ENCODE data around the gene RALBP1. TPM values are rescaled to one million over a fixed set of nuclear protein-coding genes. Genes with fewer than 3 reads are reported as not detected.

Gene RALBP1
- polyA plus RNA-seq, 1 donor (not counting 4 experiments of a cell fraction or from before 2014, with no cell fraction given), result 47.6 TPM

DNA sequence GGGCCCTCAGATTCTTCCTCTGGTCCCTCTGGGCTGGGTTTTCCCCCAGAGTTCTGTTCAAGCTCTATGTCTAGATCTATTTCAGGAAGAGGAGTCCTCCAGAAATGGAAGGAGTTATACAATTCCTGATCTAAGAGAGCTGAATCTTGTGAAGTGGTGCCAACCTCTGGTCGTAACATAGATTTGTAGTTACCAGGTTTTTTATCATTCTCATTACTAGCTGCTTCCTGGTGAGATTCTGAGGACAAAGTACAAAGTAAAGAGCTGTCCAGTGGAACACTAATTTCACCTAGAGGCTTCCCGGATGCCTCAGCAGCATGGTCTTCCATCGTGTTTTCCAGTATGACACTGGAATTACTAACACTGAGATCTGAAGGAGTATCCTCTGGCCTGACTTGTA is 94.9 kb downstream of the RALBP1 start:
- Histone ChIP-seq H3K27me3 (ENCODE audit: control insufficient read depth, extremely low read depth, insufficient read depth, low read length) (no peaks in the 10 kb centered on the region), H4K20me1 (ENCODE audit: control insufficient read depth, extremely low read depth, insufficient read depth, low read length) (peaks cover 4% of the 10 kb centered on the region), H3K9me1 (ENCODE audit: control insufficient read depth, extremely low read depth, insufficient read depth, low read length) (peaks cover 2% of the 10 kb centered on the region), H3K4me2 (ENCODE audit: control insufficient read depth, extremely low read depth, insufficient read depth, low read depth, low read length) (no peak overlapping the region), H3K27ac (ENCODE audit: control insufficient read depth, insufficient read depth, low read length) (no peak overlapping the region), H3K9me3 (ENCODE audit: control insufficient read depth, low read depth, low read length) (no peaks in the 10 kb centered on the region), H3K79me2 (ENCODE audit: control insufficient read depth, insufficient read depth, low read length) (peaks cover 54% of the 10 kb centered on the region), H3K9ac (ENCODE audit: control insufficient read depth, extremely low read depth, insufficient read depth, low read length) (no peak overlapping the region), H3K4me1 (ENCODE audit: control insufficient read depth, extremely low read depth, insufficient read depth, low read length) (no peaks in the 10 kb centered on the region), H2AFZ (ENCODE audit: control insufficient read depth, low read length) (no peak overlapping the region), H3K4me3 (ENCODE audit: control insufficient read depth in 2 of 3, extremely low read depth in 1 of 3, insufficient read depth in 2 of 3, low read depth in 1 of 3, low read length in 3 of 3) (no peak overlapping the region), H3K36me3 (ENCODE audit: control insufficient read depth in 2 of 2, extremely low read depth in 1 of 2, insufficient read depth in 2 of 2, low read length in 2 of 2) (peaks cover 34 to 60% of the 10 kb centered on the region in 2 experiments)
- dilution Hi-C loops (cut with MboI; ENCODE audit: extremely low pct_ligation_motif_present, low sequenced_read_pairs), result no loop called here
- TF ChIP-seq, protein P1, sequence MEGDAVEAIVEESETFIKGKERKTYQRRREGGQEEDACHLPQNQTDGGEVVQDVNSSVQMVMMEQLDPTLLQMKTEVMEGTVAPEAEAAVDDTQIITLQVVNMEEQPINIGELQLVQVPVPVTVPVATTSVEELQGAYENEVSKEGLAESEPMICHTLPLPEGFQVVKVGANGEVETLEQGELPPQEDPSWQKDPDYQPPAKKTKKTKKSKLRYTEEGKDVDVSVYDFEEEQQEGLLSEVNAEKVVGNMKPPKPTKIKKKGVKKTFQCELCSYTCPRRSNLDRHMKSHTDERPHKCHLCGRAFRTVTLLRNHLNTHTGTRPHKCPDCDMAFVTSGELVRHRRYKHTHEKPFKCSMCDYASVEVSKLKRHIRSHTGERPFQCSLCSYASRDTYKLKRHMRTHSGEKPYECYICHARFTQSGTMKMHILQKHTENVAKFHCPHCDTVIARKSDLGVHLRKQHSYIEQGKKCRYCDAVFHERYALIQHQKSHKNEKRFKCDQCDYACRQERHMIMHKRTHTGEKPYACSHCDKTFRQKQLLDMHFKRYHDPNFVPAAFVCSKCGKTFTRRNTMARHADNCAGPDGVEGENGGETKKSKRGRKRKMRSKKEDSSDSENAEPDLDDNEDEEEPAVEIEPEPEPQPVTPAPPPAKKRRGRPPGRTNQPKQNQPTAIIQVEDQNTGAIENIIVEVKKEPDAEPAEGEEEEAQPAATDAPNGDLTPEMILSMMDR (optimal IDR thresholded peaks at IDR 0.05 in 1 of 3, IDR thresholded peaks at IDR 0.05 in 1 of 3, conservative IDR thresholded peaks at IDR 0.05 in 1 of 3; ENCODE audit: extremely low read depth in 1 of 3, insufficient read depth in 2 of 3, low read length in 3 of 3), result no peak
- no peak for TF ChIP-seq EZH2 (IDR thresholded peaks at IDR 0.05; ENCODE audit: low read length)
- FAIRE-seq (no peak), DNase-seq (ENCODE audit: low read depth, low spot score) (no peak)

DNA sequence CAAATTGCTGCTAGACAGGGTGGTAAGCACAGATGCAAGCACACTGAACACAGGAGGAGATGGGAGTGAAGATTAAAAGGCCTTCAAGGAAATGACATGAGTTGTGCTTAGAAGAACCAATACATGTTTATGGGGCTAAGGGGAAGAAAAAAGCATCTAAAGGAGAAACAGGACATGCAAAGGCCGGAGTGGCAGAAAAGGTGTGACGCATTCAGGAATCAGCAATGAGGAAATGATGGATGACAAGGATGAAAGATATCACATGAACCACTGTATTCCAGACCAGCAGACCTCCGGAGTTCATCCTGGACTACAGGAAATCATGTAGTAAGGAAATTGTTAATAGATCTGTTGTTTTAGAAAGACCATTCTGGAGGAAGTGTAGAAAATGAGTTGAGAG is 96.2 kb downstream of the RALBP1 start:
- peaks cover 48% of the 10 kb centered on the region for H3K79me2 ChIP-seq (ENCODE audit: control insufficient read depth, insufficient read depth, low read length)
- peaks cover 32 to 62% of the 10 kb centered on the region in 2 experiments for H3K36me3 ChIP-seq (ENCODE audit: control insufficient read depth in 2 of 2, extremely low read depth in 1 of 2, insufficient read depth in 2 of 2, low read length in 2 of 2)
- FAIRE-seq, result no peak

More for the DNA sequence above, 96.2 kb downstream of the RALBP1 start:
- no peak for DNase-seq (ENCODE audit: low read depth, low spot score)
- no peak for TF ChIP-seq EZH2 (IDR thresholded peaks at IDR 0.05; ENCODE audit: low read length)
- TF ChIP-seq, protein P1 (optimal IDR thresholded peaks at IDR 0.05 in 1 of 3, IDR thresholded peaks at IDR 0.05 in 1 of 3, conservative IDR thresholded peaks at IDR 0.05 in 1 of 3; ENCODE audit: extremely low read depth in 1 of 3, insufficient read depth in 2 of 3, low read length in 3 of 3), result no peak
- H3K4me1 ChIP-seq (ENCODE audit: control insufficient read depth, extremely low read depth, insufficient read depth, low read length), result no peaks in the 10 kb centered on the region
- H2AFZ ChIP-seq (ENCODE audit: control insufficient read depth, low read length), result no peak overlapping the region
- dilution Hi-C loops (cut with MboI; ENCODE audit: extremely low pct_ligation_motif_present, low sequenced_read_pairs), result no loop called here
- no peak overlapping the region for H3K4me2 ChIP-seq (ENCODE audit: control insufficient read depth, extremely low read depth, insufficient read depth, low read depth, low read length)
- peaks cover 2% of the 10 kb centered on the region for H3K9me1 ChIP-seq (ENCODE audit: control insufficient read depth, extremely low read depth, insufficient read depth, low read length)
- H3K9me3 ChIP-seq (ENCODE audit: control insufficient read depth, low read depth, low read length), result no peaks in the 10 kb centered on the region
- no peaks in the 10 kb centered on the region for H3K27me3 ChIP-seq (ENCODE audit: control insufficient read depth, extremely low read depth, insufficient read depth, low read length)
- no peak overlapping the region for H3K27ac ChIP-seq (ENCODE audit: control insufficient read depth, insufficient read depth, low read length)
- peaks cover 4% of the 10 kb centered on the region for H4K20me1 ChIP-seq (ENCODE audit: control insufficient read depth, extremely low read depth, insufficient read depth, low read length)
- no peak overlapping the region for H3K9ac ChIP-seq (ENCODE audit: control insufficient read depth, extremely low read depth, insufficient read depth, low read length)
- no peak overlapping the region for H3K4me3 ChIP-seq (ENCODE audit: control insufficient read depth in 2 of 3, extremely low read depth in 1 of 3, insufficient read depth in 2 of 3, low read depth in 1 of 3, low read length in 3 of 3)
